KMS-11 (cell line): ENCODE results near the gene ZC3H7B.

Experiments used
- H2AFZ ChIP-seq: fragments of 200-600 bp; sonication (generic); 2 replicates; pipeline ENCODE4 v1.6.1; 2016; ENCODE audit warnings: antibody characterized with exemption, mixed run types, low read depth
- H3K27ac ChIP-seq: fragments of 200-600 bp; sonication (generic); 2 replicates; pipeline ENCODE4 v1.6.1; 2016; ENCODE audit warnings: mild to moderate bottlenecking, mixed run types
- H3K27me3 ChIP-seq: fragments of 200-600 bp; sonication (generic); 2 replicates; pipeline ENCODE4 v1.6.1; 2017; ENCODE audit warnings: mild to moderate bottlenecking, low read depth, mixed run types, moderate library complexity; ENCODE audit not compliant: insufficient read depth
- H3K36me3 ChIP-seq: fragments of 200-600 bp; sonication (generic); 2 replicates; pipeline ENCODE4 v1.6.1; 2017; ENCODE audit warnings: mild to moderate bottlenecking, mixed run types; ENCODE audit not compliant: insufficient read depth
- H3K4me1 ChIP-seq: fragments of 200-600 bp; sonication (generic); 2 replicates; pipeline ENCODE4 v1.6.1; 2016; ENCODE audit warnings: mild to moderate bottlenecking, low read depth, mixed run types; ENCODE audit not compliant: poor library complexity, severe bottlenecking
- H3K4me2 ChIP-seq: fragments of 200-600 bp; sonication (generic); 2 replicates; pipeline ENCODE4 v1.7.0; 2016; ENCODE audit warnings: mild to moderate bottlenecking, mixed run types
- H3K4me3 ChIP-seq: fragments of 200-600 bp; sonication (generic); IDR thresholded peaks from 2 replicates; pipeline ENCODE4 v1.6.1; 2017; ENCODE audit warnings: low read depth, low read length, mixed read lengths; ENCODE audit not compliant: insufficient read depth
- H3K79me2 ChIP-seq: fragments of 200-600 bp; sonication (generic); 2 replicates; pipeline ENCODE4 v1.6.1; 2016; ENCODE audit warnings: low read depth, mixed run types; ENCODE audit not compliant: insufficient read depth
- H3K9ac ChIP-seq: fragments of 200-600 bp; sonication (generic); 2 replicates; pipeline ENCODE4 v1.6.1; 2016; ENCODE audit warnings: mild to moderate bottlenecking, mixed run types
- H4K20me1 ChIP-seq: fragments of 200-600 bp; sonication (generic); 2 replicates; pipeline ENCODE4 v1.6.1; 2016; ENCODE audit warnings: mild to moderate bottlenecking, mixed run types; ENCODE audit not compliant: insufficient read depth
- CTCF ChIP-seq: fragments of 200-600 bp; sonication (generic); conservative IDR thresholded peaks from 2 replicates; pipeline ENCODE4 v1.6.1; 2017; ENCODE audit warnings: low read depth, mild to moderate bottlenecking, antibody characterized with exemption, low read length, moderate library complexity, mixed read lengths

ZC3H7B gene

DNA sequence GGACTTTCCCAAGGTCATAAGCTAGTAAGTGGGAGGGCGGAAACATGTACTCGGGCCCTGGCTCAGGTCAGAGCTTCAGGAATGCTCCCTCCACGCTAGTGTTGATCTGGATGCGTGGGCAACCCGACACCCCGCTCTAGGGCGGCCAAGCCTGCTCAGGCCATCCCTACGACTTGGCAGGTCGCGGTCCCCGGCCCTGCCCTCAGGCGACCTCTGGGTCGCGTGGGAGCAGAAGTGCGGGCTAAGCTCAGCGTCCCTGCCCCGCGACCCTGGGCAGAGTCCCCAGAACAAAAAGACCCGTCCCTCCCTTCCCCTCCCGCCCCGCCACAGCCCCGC is 79.6 kb downstream of the ZC3H7B start:
- no peaks in the 10 kb centered on the region for H3K27me3 ChIP-seq
- no peaks in the 10 kb centered on the region for H3K79me2 ChIP-seq
- H3K4me1 ChIP-seq = peaks cover 16% of the 10 kb centered on the region
- peak overlapping the region; percentile 70; the same call in 1 of the 2 replicates for H2AFZ ChIP-seq
- peak overlapping the region; percentile 77 for H3K9ac ChIP-seq
- H3K27ac ChIP-seq = peak overlapping the region; percentile 69
- no peaks in the 10 kb centered on the region for H4K20me1 ChIP-seq
- no peak overlapping the region for H3K4me3 ChIP-seq
- no peaks in the 10 kb centered on the region for H3K36me3 ChIP-seq
- H3K4me2 ChIP-seq = peak overlapping the region; percentile 39
- no peak for TF ChIP-seq CTCF

DNA sequence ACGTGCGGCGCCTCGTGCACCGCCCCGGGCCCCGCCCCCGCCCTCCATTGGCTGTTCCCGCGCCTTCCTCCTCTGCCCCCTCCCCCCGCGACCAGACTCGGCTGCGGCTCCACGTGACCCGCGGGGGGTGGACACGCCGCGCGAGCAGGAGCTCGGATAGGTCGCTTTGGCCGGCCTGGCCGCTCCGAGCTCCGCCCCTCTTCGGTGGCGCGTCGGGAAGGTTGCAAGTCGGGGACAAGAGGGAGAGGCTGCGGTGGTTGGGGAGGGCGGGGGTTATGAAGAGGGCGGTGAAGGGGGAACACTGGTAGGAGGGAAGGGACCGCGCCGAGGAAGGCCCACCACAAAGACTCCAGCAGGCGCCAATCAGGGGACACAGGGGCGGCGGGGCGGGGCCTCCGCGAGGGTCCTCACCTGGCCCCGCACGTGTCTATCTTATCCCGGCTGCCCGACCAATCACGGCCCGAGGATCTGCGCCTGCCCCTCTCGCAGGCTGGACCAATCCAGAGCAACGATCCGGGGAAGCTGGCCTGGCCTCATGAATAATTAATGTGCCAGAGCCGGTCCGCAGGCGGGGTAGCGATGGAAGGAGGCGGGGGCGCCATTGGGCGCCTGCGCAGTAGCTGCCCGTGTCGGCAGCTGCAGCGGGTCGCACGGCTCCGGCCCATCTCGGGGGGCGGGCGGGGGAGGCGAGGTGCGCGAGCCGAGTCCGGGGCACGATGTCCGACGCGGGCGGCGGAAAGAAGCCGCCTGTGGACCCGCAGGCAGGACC is 80.2 kb downstream of the ZC3H7B start, which contains the start of gene TEF:
TSS of gene TEF (plus strand) at position 614 of the 769 bp plus-strand sequence. CDS start at position 717, 103 bp downstream.
- H3K36me3 ChIP-seq = no peaks in the 10 kb centered on the region
- peak within 1 kb of the TSS; percentile 70; the same call in 1 of the 2 replicates for H2AFZ ChIP-seq
- H3K4me3 ChIP-seq = no peak within 1 kb of the TSS
- H3K9ac ChIP-seq = peak within 1 kb of the TSS; percentile 77
- H3K79me2 ChIP-seq = no peaks in the 10 kb centered on the region
- no peaks in the 10 kb centered on the region for H3K27me3 ChIP-seq
- no peak for TF ChIP-seq CTCF
- peak within 1 kb of the TSS; percentile 57 for H3K4me2 ChIP-seq
- no peaks in the 10 kb centered on the region for H4K20me1 ChIP-seq
- peaks cover 16% of the 10 kb centered on the region for H3K4me1 ChIP-seq
- H3K27ac ChIP-seq = peak within 1 kb of the TSS; percentile 69

DNA sequence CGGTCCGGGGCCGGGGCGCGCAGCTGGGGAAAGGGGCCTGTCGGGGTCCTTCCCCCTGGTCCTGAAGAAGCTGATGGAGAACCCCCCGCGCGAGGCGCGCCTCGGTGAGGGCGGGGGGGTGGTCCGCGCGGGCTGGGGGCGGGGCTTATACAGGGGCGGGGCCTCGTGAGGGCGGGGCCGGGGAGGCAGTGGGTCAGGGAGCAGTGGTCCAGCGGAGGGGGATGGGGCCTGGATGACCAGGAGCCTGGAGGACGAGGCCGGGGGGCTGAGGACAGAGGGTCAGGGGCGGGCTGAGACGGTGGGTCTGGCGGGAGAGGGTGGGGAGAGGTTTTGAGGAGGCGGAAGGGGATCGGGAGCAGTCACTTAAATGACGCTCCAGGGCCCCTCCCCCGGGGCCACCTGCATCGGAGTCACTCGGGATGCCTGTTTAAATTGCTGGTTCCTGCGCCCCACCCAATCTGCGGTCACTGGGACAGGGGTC is 80.8 kb downstream of the ZC3H7B start:
- peak overlapping the region; percentile 77; the same call in 1 of the 2 replicates for H3K9ac ChIP-seq

GRCh38 chr22:41382610-41383009 is 81.3 kb downstream of the ZC3H7B start:
- H3K36me3 ChIP-seq = no peaks in the 10 kb centered on the region
- peak overlapping the region; percentile 70; the same call in 1 of the 2 replicates for H2AFZ ChIP-seq
- H3K4me1 ChIP-seq = peaks cover 16% of the 10 kb centered on the region
- no peak overlapping the region for H3K9ac ChIP-seq
- TF ChIP-seq CTCF = no peak
- no peaks in the 10 kb centered on the region for H4K20me1 ChIP-seq
- no peak overlapping the region for H3K27ac ChIP-seq
- no peaks in the 10 kb centered on the region for H3K27me3 ChIP-seq
- peak overlapping the region; percentile 57 for H3K4me2 ChIP-seq
- no peak overlapping the region for H3K4me3 ChIP-seq
- H3K79me2 ChIP-seq = no peaks in the 10 kb centered on the region

More for the DNA sequence above, 80.8 kb downstream of the ZC3H7B start:
- peak overlapping the region; percentile 57 for H3K4me2 ChIP-seq
- no peaks in the 10 kb centered on the region for H3K79me2 ChIP-seq
- H3K4me1 ChIP-seq = peaks cover 16% of the 10 kb centered on the region
- H3K27me3 ChIP-seq = no peaks in the 10 kb centered on the region
- H2AFZ ChIP-seq = peak overlapping the region; percentile 70; the same call in 1 of the 2 replicates
- no peaks in the 10 kb centered on the region for H3K36me3 ChIP-seq
- H3K27ac ChIP-seq = peak overlapping the region; percentile 69
- no peaks in the 10 kb centered on the region for H4K20me1 ChIP-seq
- H3K4me3 ChIP-seq = no peak overlapping the region
- no peak for TF ChIP-seq CTCF
